ENCODE data around the gene AHCYL2.

- TF ChIP-seq, protein P1, sequence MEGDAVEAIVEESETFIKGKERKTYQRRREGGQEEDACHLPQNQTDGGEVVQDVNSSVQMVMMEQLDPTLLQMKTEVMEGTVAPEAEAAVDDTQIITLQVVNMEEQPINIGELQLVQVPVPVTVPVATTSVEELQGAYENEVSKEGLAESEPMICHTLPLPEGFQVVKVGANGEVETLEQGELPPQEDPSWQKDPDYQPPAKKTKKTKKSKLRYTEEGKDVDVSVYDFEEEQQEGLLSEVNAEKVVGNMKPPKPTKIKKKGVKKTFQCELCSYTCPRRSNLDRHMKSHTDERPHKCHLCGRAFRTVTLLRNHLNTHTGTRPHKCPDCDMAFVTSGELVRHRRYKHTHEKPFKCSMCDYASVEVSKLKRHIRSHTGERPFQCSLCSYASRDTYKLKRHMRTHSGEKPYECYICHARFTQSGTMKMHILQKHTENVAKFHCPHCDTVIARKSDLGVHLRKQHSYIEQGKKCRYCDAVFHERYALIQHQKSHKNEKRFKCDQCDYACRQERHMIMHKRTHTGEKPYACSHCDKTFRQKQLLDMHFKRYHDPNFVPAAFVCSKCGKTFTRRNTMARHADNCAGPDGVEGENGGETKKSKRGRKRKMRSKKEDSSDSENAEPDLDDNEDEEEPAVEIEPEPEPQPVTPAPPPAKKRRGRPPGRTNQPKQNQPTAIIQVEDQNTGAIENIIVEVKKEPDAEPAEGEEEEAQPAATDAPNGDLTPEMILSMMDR (IDR thresholded peaks at IDR 0.05): no peak
- TF ChIP-seq POLR2A (IDR thresholded peaks at IDR 0.05) (no peak), EP300 (IDR thresholded peaks at IDR 0.05) (no peak)
These were observed 2.8 kb upstream of the AHCYL2 start for GRCh38 chr7:129222064-129222463.

All from ovary (tissue), 3 donors.